Right kidney (tissue), 1 donor: ENCODE measurements around the gene BANP.
"Not testable (repeated sequence)": the region's sequence is repeated elsewhere in the genome, so short reads cannot be mapped to it uniquely, and the experiment has no call there.

Experiments
- DNase-seq: peaks from one replicate; pipeline ENCODE4 v3.0.0-alpha.2; 2016

BANP gene

DNA sequence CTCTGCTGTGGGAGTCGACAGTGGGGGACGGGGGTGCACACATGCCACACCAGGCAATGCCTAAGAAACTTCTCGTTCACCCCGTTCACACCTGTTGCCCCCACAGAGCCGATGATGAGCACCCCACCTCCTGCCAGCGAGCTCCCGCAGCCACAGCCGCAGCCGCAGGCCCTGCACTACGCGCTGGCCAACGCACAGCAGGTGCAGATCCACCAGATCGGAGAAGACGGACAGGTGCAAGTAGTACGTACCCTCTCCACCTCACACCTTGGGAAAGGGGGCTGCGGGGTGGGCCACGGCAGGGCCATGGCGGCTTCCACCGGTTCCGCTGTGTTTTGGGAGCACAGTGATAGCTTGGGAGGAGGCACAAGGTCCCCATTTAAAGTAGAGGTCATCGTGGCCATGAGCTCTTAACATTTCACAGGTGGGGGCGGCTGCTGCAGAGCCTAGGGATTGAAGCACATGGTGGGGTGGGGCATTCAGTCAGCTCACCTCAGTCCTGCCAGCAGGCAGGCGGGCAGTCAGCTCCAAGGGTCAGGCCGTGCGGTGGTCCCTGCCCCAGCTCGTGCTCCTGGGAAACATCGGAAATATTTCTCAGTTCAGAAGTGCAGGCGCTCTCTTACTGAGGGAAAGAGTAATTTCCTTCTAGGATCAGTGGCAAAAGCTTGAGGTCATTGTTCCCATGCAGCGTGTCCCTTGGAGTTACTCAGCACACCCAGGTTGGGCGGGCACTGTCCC, 81.9 kb downstream of the BANP start:
- not testable (repeated sequence) for DNase-seq

DNA sequence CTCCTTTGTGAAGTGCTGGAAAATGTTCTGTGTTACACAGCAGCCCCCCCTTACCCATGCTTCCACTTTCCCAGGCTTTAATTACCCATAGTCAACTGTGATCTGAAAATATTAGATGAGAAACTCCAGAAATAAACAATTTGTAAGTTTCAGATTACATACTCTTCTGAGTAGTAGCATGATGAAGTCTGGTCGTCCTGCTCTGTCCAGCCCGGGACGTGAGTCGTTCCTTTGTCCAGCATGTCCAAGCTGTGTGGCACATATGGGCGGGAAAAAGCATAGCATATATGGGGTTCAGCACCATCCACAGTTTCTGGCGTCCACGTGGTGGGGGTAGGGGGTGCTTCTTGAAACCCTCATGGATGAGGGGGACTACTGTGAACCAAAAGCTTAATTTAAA, 83.5 kb downstream of the BANP start:
- DNase-seq: no peak

DNA sequence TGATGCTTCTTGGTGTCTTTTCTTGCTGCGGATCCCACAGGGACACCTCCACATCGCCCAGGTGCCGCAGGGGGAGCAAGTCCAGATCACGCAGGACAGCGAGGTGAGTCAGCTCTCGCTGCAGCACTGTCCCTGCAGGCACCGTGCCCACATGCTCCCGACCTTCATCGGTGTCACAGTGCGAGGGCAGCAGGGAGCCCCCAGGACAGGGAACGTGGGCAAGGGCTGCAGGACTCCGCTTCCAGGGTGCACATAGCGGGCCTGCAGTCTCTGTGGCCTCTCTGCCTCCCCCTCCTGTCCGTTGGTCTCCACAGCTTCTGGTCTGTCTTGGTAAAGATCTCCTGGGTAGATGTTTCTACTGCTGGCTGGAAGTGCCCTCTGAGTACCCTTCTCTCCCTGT, 84.1 kb downstream of the BANP start:
- DNase-seq: no peak

DNA sequence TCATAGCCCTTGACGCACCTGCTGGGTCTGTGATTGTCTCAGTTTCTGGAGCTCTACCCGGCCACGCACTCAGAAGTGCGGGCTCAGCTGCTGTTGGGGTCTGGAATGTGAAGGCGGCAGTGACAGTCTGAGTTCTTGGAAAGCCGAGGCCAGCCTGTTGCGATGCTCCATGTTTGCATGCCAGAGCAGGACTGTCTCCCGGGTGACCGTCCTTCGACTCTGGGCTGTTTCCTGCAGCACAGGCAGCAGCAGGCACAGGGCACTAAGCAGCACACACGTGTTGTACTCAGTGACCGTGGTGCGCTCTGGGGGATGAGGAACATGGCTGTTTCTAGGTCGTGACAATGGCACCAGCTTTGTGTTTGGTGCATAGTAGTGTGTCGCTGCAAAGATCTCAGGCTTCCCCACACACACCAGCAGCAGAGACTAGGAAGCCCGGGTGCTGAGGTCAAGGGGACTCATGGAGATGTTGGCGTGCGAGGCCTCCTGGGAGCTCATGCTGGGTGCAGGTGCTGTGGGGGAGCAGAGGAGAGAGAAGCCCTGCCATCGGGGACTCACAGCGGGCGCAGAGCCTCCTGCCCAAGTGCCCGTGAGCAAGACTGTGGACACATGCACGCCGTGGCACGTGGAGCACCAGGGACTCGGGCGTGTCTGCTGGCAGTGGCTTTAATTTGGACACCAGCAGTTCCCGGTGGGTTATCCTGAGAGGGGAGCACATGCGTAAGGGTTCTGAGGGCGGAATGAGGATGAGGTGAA, 84.8 kb downstream of the BANP start:
- DNase-seq: not testable (repeated sequence)

DNA sequence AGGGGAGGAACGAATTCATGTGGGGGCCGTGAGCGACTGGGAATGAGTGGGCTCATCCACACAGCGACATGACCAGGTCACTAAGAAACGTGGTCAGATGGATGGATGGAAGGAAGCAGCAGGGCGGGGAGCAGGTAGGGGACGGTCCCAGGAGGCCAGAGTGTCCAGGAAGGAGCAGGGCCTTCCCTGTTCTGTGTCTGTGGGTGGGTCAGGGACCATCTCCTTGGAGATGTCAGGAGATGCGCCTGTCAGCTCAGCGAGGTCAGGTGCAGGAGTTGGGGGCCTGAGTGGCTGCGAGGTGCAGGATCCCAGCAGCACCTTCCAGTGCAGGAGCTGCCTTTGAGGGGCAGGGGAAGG, 85.4 kb downstream of the BANP start:
- not testable (repeated sequence) for DNase-seq

DNA sequence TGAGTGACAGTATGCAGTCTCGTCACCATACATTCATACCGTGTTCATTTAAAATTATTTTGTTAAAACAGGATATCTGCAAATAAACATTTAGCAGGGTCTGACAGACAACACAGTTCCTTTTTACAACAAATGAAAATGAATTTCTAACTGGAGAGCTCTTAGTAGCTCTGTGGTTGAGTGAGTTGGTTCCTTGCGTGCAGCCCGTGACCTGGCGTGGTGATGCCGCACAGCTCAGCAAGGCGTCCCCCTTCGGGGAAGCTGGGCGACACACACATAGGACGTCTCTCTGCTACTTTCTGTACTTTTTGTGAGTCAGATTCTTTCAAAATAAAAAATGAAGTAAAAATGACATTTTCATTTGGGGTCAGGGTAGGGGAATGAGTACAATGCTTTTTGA, 86.1 kb downstream of the BANP start:
- not testable (repeated sequence) for DNase-seq

DNA sequence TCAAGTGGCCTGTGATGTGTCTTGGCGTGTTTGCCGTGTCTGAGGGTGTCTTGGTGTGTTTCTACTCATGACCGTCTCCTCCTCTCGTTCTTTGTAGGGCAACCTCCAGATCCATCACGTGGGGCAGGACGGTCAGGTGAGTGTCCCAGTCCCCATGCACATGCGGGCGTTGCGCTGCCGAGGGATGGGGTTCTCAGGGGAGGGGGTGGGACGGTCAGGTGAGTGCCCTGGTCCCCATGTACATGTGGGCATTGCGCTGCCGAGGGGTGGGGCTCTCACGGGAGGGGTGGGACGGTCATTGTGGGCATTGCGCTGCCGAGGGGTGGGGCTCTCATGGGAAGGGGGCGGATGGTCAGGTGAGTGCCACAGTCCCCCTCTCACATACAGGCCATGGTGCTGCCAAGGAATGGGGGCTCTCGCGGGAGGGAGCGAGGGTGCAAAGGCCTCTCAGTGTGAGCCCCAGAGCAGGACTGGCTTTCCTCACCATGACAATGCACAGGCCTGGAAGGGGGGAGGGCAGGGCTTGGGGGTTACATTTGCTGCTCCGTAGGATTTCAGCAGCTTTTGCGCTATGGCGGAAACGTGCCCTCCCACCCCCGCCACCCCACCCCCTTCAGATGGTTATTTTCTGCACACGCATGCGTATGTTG, 86.8 kb downstream of the BANP start:
- not testable (repeated sequence) for DNase-seq

DNA sequence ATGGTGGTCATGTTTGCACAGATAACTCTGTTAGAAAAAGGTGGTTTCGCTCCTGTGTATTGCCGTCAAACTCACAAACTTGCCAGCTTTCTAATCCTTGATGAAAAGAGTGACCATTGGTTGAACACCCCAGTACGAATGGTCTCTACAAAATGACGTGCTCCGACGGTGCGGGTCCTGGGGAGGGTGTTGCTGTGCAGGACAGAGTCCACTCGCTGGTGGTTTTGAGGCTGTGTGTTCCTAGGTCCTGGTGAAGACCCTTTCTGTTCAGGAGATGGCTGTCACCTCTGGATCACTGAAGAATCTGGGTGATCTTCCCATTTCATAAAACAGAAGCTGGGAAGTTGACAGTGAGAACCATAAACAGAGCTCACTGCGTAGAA, 87.3 kb downstream of the BANP start:
- not testable (repeated sequence) for DNase-seq

DNA sequence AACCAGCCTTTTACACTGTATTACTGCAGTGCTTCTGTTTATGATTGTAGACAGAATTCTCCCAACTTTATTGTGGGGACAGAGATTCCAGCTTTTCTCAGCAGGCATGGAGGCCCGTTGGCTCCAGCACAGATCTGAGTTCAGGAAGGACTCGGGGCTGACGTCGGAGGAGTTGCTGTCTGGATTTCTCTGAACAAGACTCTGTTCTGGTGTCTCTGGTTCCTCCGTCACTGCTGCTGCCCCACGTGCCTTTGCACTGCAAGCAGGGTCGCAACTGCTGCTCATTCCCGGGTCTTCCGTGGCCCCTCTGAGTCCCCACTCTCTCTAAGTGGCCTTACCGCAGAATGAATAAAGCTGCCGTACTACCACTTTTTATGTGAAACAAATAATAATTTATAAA, 88.4 kb downstream of the BANP start:
- no peak for DNase-seq

DNA sequence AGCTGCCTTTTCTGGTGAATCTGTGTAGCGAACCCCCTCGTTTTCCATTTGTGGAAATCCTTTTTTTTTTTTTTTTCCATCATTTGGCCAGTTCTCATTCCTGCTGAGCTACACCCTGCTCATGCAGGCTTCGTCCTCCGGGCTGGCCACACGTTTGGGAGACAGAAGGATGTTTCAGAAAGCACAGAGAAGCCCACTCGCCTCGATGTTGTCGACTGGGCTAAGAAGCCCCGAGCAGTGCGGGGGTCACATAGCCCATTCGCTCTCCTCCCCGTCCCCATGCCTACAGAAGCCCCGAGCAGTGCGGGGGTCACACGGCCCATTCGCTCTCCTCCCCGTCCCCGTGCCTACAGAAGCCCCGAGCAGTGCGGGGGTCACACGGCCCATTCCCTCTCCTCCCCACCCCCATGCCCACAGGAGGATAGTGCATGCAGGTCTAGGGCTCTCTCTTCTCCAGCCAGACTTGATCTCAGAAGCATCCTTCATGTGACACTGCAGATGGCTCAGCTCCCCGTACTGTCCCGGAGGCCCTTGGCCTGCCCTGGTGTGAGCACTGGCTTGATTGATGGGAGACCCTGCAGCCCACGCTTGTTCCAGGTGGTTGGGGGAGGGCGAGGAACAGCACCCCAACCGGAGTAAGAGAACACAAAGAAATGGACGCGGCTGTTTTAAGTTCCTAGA, 89.1 kb downstream of the BANP start:
- not testable (repeated sequence) for DNase-seq

DNA sequence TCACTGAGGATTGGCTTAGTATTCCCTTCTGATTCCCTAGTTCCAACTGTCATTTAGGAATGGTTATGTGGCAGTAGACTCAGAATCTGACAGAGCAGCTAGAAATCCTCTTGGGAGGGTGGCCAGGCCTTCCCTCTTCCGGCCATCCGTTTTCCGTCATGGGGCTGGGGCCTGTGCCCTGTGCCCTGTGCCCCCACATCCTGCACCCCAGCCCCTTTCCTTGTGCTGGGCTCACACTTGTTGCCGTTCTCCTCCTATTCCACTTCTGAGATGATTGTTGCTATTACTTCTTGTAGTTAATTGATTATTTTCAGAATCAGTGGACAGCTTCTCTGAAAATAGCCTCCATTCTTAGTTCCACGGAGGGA, 89.6 kb downstream of the BANP start:
- not testable (repeated sequence) for DNase-seq

DNA sequence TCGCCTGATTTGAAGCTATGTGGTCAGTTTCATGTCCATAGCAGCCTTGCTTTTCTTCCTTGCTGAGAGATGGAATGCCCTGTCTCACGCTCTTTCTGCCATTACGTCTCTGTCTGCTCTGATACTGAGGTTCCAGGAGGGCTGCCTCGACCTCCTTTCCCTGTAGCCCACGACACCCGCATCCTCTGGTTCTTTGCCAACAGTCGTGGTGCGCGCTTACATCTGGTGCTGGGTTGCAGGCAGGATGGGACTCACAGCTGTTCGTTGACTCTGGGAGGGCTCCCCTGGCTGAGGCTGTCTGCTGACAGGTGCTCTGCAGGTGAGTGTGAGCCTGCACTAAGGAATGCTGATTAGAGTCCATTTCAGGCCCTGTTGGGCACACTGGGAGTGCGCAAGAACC, 90.3 kb downstream of the BANP start:
- not testable (repeated sequence) for DNase-seq

DNA sequence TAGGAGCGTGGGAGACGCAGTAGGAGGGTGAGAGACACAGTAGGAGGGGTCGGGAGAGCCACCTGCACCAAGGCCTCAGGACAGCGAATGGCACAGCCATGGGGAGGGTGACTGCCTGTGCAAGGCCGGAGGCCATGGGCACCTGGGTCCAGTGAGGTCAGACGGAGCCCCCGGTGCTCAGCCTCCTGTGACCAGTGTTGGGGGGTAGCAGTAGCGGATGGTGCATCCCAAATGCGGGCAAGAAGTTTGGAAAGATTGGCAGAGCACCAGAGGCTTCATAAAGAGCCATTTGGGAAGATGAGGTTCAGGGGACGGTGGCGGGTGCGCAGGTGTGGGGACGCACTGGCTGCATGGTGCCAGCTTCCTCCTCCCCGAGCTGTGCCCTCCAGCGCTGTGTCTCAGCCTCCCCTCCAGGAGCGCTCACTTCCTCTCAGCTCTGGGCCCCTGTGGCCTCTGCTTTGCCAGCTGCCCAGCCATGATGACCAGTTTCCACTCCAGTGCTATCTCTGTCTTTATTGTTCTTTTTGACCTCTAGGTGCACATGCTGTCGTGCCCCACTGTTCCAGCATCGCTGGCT, 90.8 kb downstream of the BANP start:
- DNase-seq: not testable (repeated sequence)

DNA sequence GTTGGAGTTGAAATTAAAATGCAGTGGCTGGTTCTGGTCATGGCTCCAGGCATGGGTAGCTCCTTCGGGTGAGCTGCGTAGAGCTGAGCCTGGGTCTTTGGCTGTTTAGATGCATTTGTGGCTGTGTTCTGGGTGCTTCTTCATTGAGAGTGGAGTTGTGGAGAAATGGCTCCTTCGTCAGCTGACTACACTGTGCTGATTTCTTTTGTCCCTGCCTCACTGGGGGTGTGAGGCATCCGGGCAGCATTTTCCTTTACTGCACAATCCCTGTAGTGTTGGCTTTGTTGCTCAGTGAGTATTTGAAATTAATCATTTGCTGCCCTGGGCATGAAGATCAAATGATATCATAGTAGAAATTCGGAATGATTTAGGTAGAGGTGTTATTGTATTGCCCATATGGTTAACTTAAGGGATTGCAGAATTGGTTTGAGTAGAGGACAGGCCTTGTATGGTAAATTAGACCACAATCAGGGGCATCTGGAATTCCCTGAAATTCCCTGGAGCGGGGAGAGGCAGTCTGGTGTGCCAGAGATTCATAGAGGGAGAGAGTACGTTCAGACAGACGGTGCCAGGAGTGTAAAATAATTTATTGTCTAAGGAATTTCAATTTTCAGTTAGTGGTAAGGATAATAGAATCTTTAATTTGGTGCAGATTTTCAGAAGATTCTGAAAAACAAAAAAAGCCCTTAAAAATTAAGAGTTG, 92.1 kb downstream of the BANP start:
- DNase-seq: not testable (repeated sequence)

DNA sequence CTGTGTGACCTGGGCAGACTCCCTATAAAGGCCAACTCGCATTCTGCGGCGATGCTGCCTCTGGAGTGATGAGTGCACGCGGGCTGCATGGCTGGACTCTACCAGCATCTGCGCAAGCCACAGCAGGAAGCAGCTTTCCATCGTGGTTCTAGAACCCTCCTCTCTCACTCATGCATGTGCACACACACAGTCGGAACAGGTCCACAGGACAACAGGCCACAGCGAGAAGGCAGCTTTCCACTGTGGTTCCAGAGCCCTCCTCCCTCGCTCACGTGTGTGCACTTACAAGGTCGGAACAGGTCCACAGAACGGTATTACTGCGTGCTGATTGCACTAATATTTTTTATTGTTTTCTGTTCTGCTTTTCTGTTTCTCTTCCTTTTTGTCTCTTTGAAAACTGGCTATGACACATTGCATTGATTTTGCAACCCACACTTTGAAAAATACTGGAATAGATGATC, 92.9 kb downstream of the BANP start:
- DNase-seq: not testable (repeated sequence)

DNA sequence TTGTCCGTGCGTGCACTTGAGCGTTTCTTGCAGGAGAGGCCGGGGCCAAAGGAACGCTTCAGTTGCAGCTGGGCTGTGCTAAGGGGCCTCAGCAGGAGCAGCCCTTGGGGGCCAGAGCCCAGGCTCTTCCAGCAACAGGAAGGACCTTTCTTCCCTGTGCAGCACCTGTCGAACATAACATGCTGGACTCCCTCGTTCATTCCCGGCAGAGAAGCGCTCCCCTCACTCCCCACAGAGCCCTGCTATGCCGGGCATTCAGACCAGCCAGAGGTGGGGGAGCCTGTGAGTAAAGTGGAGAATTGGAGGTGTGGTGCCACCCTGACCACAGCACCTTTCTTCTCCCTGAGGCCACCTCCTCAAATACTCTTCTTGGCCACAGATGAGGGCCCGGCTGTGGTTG, 94.1 kb downstream of the BANP start:
- DNase-seq: not testable (repeated sequence)

DNA sequence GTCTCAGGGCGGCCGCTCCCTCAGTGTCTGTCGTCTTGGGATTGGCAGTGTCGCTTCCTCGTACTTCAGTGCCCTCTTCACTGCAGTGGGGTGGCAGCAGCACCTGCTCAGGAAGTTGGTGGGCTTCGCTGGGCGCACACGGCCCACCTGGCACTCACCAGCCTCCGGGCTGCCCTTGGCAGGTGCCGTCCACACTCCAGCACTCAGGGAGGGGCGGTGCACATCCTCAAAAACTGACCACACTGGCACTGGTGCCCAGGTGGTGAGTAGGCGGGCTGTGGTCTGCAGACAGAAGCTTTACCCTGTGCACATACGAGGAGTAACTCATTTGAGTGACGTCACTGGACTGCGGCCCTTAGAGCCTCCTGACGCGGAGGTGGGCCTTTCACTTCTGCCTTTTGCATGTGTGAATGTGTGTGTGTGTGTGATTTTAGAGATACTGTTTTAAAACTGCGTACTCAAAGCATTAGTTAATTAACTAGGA, 94.6 kb downstream of the BANP start:
- no peak for DNase-seq

DNA sequence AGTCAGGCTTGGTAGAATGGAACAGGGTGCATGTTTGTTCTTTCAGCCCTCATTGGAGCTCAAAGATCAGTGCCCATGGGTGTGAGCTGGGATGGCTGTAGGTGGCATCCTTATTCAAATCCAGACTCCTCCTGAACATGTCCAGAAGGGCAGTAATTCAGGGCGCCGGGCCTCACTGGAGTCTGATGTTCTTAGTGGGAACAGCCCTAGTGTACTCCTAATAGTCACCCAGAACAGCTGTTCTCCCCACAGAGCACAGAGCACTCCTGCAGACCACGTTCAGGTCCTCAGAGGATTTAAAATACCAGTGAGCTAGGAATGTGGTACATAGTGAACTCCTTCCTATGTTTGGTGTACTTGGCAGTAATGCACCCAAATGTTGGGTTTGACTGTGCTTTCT, 96.2 kb downstream of the BANP start:
- no peak for DNase-seq

DNA sequence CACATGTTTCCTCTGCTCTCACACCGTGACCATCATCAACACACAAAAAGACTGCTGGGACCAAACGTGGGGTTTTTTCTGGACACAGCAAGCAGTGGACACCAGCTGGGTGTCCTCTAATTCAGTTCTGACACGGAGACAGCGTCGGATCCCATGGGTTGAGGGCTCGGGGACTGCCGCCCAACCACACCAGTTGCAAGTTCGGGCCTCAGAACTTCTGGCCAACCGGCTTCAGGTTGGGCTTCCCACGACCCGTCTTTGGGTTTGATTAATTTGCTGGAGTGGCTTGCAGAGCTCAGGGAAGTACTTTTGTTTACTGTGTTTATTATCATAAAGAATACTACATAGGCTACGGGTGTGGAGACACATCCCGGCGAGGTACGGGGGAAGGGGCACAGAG, 97.8 kb downstream of the BANP start:
- no peak for DNase-seq

DNA sequence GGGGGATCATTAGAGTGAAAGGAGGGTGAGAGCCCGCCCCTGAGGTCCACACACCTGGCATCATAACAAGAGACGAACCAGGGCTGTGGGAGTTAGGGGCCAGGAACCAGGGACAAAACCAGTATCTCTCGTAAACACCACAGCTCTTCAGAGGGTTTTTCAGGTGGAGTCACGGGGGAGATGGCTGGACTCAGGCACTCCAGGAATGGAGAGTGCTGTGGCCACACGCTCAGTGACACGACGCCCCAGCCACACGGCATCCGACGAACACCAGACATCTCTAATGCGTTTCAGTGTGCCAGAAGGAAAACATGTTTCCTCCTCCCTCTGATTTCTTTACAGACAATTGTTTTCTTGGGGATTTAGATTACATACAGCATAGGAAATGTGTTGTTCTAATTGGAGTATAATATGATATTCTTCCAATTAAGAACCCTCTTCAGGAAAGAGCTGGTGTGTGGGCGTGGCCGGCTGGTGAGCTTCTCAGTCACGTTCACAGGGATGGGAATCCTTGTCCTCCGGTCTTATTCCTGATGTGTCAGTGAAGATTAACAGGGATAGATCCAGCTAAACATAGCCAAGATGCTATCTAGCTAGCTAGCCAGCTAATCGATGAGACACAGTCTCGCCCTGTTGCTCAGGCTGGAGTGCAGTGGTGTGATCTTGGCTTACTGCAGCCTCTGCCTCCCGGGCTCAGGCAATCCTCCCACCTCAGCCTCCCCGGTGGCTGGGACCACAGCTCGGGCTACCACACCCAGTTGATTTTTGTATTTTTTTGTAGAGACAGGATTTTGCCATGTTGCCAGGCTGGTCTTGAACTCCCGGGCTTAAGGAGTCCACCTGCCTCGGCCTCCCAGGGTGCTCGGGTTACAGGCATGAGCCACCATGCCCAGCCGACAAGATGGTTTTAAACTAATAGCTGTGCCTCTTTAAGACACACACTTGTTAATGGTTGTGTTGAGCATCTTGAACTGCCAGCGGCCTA, 98.6 kb downstream of the BANP start:
- no peak for DNase-seq
